MM.1S (cell line): ENCODE data around the gene RNU1-4.
"Not testable (repeated sequence)": the region's sequence is repeated elsewhere in the genome, so short reads cannot be mapped to it uniquely, and the experiment has no call there.

Experiments used
- CTCF ChIP-seq: fragments of 300-600 bp; sonication (generic); IDR thresholded peaks from 2 replicates; pipeline ENCODE4 v1.5.1; 2016; ENCODE audit warnings: antibody characterized with exemption, low read length, mixed read lengths
- EZH2 ChIP-seq: fragments of 300-600 bp; sonication (generic); optimal IDR thresholded peaks from 2 replicates; pipeline ENCODE3; 2017; ENCODE audit warnings: low read depth, mild to moderate bottlenecking, antibody characterized with exemption, low read length, mixed read lengths

- not testable (repeated sequence) for TF ChIP-seq CTCF, EZH2
Measured at GRCh38 chr1:16701189-16701588, 39.1 kb upstream of the RNU1-4 start.
